ENCODE measurements around the gene LIN7B.

The LIN7B gene

DNA sequence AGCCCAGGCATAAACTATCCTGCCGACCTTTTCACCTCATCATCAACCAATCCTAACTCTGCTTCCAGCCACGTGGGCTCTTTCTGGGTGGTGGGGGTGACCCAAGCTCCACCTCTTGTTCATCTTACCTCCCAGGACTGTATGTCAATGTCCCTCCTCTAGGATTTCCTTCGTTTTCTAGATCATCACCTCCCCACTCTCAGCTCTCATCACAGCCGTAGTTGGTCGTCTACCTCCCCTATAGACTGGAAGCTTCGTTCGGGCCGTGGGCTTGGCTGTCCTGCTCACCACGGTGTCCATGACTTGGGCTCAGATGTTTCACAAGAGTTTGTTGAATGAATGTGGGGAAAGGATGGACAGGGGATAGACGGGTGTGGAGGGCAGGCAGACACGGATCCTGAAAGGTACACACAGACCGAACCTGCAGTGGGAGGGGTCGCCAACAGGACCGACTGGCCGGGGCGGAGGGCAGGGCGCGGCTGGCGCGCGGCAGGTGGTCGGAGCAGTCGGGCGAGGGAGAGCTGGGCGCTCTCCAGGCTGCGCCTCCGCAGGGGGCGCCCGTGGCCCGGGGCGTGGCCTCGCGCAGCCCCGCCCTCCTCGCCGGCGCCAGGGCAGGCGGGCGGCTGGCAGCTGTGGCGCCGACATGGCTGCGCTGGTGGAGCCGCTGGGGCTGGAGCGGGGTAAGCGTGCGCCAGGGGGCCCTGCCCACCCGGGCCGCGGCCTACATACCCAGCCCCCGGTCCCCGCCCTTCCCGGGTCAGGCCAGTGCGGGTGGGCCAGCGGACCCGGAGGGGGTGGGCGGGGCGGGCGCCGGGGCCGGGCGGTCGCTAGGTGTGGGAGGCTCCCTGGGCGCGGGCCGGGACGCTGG, at the start of gene LIN7B:
Gene LIN7B, plus strand, starts transcription at position 609 of the 868 bp plus-strand sequence. Its CDS starts 35 bp downstream, at position 644.
- TF ChIP-seq CTCF (IDR thresholded peaks at IDR 0.05; ENCODE audit: low read depth, low read length, missing control alignments) = peak; percentile 65
- peak within 1 kb of the TSS; percentile 71 for H3K4me3 ChIP-seq (ENCODE audit: low read depth, low read length)
- no peak for DNase-seq (ENCODE audit: low read depth)

- DNase-seq (ENCODE audit: low read depth) = no peak
- TF ChIP-seq CTCF (IDR thresholded peaks at IDR 0.05; ENCODE audit: low read depth, low read length, missing control alignments) = no peak
- no peak within 1 kb of the TSS for H3K4me3 ChIP-seq (ENCODE audit: low read depth, low read length)
These were observed 49.2 kb upstream of the LIN7B start, which contains the start of gene NTF4 for GRCh38 chr19:49064768-49065611. Gene NTF4, minus strand, starts transcription at chr19:49064818. Its CDS starts 2,821 bp downstream, at chr19:49061997.

- no peak for DNase-seq (ENCODE audit: low read depth)
- no peak for TF ChIP-seq CTCF (IDR thresholded peaks at IDR 0.05; ENCODE audit: low read depth, low read length, missing control alignments)
- H3K4me3 ChIP-seq (ENCODE audit: low read depth, low read length) = no peak overlapping the region
These were observed 48.2 kb upstream of the LIN7B start for GRCh38 chr19:49065905-49066512.

GRCh38 chr19:49067554-49067953, 46.6 kb upstream of the LIN7B start:
- H3K4me3 ChIP-seq (ENCODE audit: low read depth, low read length) = no peak overlapping the region
- no peak for DNase-seq (ENCODE audit: low read depth)
- no peak for TF ChIP-seq CTCF (IDR thresholded peaks at IDR 0.05; ENCODE audit: low read depth, low read length, missing control alignments)

- no peak for DNase-seq (ENCODE audit: low read depth)
- TF ChIP-seq CTCF (IDR thresholded peaks at IDR 0.05; ENCODE audit: low read depth, low read length, missing control alignments) = no peak
These were observed 45.1 kb upstream of the LIN7B start for GRCh38 chr19:49069026-49069425.

DNA sequence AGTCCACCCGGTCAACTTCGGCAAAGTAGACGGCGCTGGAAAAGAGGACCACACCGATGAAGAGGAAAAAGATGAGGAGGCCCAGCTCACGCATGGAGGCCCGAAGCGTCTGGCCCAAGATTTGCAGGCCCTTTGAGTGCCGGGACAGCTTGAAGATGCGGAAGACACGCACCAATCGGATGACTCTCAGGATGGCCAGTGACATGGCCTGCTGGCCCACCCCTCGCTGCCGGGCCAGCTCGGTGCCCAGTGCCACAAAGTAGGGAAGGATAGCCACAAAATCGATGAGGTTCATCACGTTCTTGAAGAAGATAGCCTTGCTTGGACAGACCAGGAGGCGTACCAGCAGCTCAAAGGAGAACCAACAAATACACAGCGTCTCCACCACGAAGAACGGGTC, 43.8 kb upstream of the LIN7B start:
- TF ChIP-seq CTCF (IDR thresholded peaks at IDR 0.05; ENCODE audit: low read depth, low read length, missing control alignments) = no peak

More at GRCh38 chr19:49069026-49069425, 45.1 kb upstream of the LIN7B start:
- H3K4me3 ChIP-seq (ENCODE audit: low read depth, low read length) = no peak overlapping the region

More for the DNA sequence above, 43.8 kb upstream of the LIN7B start:
- H3K4me3 ChIP-seq (ENCODE audit: low read depth, low read length) = no peak overlapping the region
- no peak for DNase-seq (ENCODE audit: low read depth)
